GM18907 (cell line): ENCODE data around the gene KIAA1755.
"Not testable (repeated sequence)": the region's sequence is repeated elsewhere in the genome, so short reads cannot be mapped to it uniquely, and the experiment has no call there.

ENCODE experiments used
- ATAC-seq: cut with Tn5 transposase; IDR thresholded peaks from one replicate; pipeline ENCODE4 v1.9.1; 2021; ENCODE audit warnings: mild to moderate bottlenecking, moderate library complexity; ENCODE audit not compliant: unreplicated experiment

KIAA1755 gene

GRCh38 chr20:38267296-38267695 is 6.8 kb upstream of the KIAA1755 start:
- no peak for ATAC-seq

GRCh38 chr20:38266426-38266825 is 5.9 kb upstream of the KIAA1755 start:
- ATAC-seq = no peak

GRCh38 chr20:38262931-38263330 is 2.4 kb upstream of the KIAA1755 start:
- ATAC-seq = no peak

GRCh38 chr20:38261054-38261390 is 487 bp upstream of the KIAA1755 start:
- ATAC-seq = no peak

GRCh38 chr20:38260025-38260377 is 534 bp downstream of the KIAA1755 start:
- ATAC-seq = no peak

DNA sequence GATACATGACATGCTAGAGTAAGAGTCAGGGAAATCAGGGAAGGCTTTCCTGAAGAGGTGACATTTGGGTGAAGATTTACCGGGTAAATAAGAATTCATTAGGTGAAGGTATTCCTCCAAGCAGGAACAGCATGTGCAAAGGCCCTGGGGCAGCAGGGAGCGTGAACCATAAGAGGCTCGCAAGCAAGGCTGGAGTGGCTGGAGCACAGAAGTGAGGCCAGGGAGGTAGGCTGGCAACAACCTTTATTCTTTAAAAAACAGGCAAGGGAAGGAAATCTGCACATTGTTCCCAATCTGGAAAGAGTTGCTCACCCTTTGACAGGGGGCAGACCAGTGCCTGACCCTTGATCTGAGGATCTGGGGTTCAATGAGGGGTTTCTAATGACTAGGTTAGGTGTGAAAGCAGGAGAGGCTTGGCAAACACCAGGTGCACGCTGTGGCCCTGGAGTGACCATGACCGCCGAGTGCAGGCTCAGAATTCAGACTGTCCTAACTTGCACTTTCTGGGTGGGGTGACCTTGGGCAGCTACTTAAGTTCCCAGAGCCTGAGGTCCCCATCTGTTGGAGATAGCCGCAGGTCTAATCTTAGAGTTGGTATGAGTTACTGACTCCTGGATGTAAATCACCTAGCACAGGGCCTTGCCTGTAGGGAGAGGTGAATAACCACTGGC is 1.9 kb downstream of the KIAA1755 start:
- ATAC-seq = no peak

GRCh38 chr20:38256966-38257365 is 3.6 kb downstream of the KIAA1755 start:
- ATAC-seq = no peak

- no peak for ATAC-seq
Measured at GRCh38 chr20:38256021-38256420, 4.5 kb downstream of the KIAA1755 start.

GRCh38 chr20:38255393-38255792 is 5.1 kb downstream of the KIAA1755 start:
- no peak for ATAC-seq

DNA sequence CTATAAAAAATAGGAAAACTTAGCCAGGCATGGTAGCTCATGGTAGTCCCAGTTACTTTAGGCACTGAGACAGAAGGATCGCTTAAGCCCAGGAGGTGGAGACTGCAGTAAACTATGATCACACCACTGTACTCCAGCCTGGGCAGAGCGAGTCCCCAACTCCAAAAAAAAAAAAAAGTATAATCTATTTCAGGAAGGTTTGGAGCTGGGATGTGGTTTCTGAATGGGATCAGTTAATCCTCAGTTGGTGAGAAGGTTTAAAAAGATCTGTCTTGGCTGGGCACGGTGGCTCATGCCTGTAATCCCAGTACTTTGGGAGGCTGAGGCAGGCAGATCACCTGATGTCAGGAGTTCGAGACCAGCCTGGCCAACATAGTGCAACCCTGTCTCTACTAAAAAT is 5.9 kb downstream of the KIAA1755 start:
- ATAC-seq = not testable (repeated sequence)

DNA sequence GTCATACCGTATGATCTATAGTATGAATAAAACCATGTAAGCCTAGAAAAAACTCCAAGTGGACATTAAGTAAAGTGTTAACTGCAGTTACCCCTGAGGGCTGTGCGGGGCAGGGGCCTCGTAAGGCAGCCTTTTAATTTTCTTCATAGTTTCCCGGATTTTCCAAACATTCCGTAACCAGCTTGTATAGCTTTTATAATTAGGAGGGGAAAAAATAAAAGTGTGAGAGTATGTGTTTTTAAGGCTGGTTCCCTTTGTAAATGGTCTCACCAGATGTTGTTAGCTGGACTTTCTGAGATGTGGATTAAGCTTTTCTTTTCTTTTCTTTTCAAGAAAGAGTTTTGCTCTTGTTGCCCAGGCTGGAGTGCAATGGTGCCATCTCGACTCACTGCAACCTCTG is 7.0 kb downstream of the KIAA1755 start:
- no peak for ATAC-seq

DNA sequence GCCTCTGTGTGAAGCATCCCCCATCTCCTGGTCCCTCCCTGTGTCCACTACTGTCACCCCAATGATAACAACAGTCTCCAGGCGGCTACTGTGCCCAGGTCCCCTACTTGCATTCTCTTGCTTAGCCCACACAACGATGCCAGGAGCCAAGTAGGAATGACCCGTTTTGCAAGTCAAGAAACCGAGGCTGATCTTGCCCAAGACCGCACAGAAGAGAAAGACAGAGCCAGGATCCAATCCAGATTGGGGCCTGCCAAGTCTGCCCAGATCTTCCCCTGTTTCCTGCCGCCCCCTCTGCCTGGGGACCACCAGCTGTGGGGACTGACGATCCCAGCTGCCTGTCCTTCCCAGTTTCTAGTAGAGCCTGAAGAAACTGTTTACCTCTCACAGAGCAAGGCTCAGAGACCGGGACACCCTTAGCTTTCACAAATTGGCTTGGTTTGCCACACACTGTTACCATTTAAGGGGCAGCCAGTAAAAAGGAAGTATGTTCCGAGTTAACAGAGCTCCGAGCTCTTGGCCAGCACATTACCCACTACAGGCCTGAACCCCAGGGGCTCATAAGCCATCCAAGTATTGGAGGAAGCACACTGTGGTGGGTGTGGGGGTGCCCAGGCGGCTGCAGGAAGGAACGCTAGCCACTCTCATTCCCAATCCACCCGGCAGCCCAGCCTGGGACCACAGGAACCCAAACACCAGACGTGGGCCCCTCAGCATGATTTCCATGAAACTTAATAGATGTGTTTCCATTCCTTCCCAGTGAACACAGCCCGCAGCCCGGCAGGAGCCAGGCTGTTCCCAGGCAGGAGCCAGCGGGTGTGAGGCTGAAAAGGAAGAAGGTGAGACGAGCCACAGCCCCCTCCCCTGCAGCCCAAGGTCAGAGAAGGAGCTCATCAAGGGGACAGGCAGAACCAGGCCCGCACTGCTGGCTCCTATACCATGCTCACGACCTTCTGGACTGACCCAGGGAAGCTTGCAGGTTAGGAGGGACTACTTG is 7.9 kb downstream of the KIAA1755 start:
- no peak for ATAC-seq

DNA sequence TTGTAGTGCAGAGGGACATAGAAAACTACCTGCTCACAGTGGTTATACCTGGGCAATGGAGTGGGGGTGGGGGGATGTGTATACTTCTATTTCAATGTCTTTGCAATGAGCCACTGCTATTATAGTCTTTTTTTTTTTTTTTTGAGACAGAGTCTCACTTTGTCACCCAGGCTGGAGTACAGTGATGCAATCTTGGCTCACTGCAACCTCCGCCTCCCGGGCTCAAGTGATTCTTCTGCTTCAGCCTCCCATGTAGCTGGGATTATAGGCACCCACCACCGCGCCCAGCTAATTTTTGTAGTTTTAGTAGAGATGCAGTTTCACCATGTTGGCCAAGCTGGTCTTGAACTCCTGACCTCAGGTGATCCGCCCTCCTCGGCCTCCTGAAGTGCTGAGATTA is 9.1 kb downstream of the KIAA1755 start:
- not testable (repeated sequence) for ATAC-seq

DNA sequence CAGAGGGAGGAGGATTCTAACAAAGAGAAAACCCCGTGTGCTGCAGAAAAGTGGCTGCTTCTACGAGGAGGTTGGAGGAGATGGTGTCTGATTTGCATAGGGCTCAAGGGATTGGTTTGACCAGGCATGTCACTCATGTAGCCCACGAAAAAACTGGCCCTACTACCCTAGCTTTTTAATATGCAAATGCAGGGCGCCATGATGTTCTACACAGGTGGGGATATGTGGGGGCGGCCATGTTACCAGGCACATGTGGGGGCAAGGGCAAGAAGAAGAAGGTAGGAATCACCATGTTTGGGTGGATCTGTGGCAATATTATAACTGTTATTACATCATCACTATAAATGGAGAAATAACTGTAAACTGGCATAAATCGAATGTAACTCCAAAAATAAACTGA is 9.9 kb downstream of the KIAA1755 start:
- no peak for ATAC-seq

GRCh38 chr20:38249536-38250310 is 10.8 kb downstream of the KIAA1755 start:
- ATAC-seq = no peak

DNA sequence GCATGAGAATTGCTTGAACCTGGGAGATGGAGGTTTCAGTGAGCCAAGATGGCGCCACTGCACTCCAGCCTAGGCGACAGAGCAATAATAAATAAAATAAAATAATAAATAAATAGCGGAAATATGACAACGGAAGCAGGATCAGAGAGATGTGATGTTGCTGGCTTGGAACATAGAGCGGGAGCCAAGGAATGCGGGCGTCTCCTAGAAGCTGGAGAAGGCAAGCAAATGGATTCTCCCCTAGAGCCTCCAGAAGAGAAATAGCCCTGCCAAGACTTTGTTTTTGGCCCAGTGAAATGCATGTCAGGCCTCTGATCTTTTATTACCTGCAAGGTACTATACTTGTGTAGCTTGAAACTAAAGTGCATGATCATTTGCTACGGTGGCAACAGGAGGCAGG is 12.4 kb downstream of the KIAA1755 start:
- ATAC-seq = no peak

- not testable (repeated sequence) for ATAC-seq
Measured at GRCh38 chr20:38247725-38248124, 12.8 kb downstream of the KIAA1755 start.

DNA sequence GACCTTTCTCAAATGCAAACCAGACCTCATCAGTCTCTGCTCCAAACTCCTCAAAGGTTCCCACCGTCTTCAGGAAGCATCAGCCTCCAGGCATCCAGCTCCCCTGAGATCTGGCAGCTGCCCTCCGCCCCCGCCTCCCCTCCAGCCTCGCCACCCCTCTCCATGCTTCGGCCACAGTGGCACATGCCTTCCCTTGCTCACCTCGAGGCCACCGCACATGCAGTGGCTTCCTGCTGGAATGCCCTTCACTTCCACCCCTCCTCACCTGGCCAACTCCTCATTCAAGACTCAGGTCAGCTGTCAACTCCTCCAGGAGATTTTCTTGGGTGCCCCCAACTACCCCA is 13.4 kb downstream of the KIAA1755 start:
- ATAC-seq = no peak

DNA sequence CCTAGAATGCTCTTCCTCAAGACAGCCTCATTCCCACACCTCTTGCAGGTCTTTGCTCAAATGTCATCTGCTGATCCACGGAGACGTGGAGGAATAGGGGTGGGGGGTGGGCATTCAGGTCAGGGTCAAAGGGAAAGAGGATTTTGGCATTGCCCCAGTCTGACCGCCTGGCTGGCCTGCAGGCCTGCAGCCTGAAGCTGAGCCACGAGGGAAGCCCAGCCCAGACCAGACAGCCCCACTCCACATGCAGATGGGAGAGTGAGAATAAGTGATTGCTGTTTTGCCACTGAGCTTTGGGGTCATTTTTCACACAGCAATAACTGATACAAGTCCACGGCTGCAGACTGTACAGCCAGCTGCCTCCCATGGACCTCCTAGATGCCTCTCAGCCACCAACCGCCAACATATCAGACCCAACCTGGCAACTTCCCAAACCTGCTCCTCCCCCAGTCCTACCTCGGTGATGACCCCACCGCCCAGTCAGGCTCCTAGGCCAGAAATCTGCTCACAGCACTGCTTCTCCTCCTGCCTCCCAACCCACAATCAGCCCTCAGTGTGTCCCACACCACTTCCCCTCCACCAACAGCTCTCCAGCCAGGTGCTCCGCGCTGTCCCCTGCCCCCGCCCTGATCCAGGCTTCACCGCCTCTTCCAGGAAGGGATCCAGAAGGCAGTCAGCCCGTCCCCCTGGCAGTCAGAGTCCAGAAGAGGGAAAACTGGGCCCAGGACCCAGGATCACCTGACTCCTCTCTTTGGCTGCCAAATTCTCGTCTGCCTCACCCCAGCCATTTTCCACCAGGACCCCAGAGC is 14.0 kb downstream of the KIAA1755 start:
- no peak for ATAC-seq

DNA sequence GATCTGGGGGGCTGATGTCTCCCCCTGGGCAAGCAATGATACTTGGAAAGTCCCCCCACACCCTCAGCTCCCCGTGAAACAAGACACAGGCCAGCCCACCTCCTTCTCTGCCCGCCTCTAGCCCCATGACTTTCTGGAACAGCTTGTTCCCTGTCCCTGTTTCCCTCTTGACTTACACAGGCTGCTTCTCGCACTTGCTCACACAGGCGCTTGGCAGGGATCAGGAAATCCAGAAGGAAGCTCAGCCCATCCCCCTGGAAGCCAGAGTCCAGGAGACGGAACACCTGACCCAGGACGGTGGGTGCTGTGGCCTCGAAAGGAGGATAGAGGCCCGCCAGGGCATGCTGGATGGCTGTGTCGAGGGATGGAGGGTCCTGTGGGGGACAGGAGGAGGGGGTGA is 14.8 kb downstream of the KIAA1755 start:
- ATAC-seq = no peak

DNA sequence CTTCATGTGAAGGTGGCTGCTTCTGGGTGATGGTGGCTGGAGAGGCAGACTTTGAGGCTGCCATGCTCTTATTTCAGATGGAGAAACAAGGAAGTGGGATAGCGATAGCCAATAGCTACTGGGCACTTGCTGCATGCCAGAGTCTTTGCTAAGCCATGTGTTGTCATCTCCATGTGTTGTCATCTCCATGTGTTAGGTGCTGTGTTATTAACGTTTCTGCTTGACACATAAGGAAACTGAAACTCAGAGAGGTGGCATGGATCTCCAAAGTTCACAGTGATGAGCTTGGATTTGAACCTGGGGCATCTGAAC is 16.9 kb downstream of the KIAA1755 start:
- ATAC-seq = no peak
